ENCODE measurements around the gene REG4.

Gene REG4

GRCh38 chr1:119779869-119780356, 31.3 kb downstream of the REG4 start:
- no peak for DNase-seq (ENCODE audit: low spot score)

GRCh38 chr1:119778886-119779560, 32.2 kb downstream of the REG4 start:
- no peak for DNase-seq (ENCODE audit: low spot score)

- no peak for DNase-seq (ENCODE audit: low spot score)
These were observed 32.9 kb downstream of the REG4 start for GRCh38 chr1:119778359-119778758.

- DNase-seq (ENCODE audit: low spot score) = no peak
These were observed 36.3 kb downstream of the REG4 start for GRCh38 chr1:119774746-119775490.

- no peak for DNase-seq (ENCODE audit: low spot score)
These were observed 37.5 kb downstream of the REG4 start for GRCh38 chr1:119773711-119774241.

- DNase-seq (ENCODE audit: low spot score) = no peak
These were observed 39.0 kb downstream of the REG4 start for GRCh38 chr1:119772298-119772697.

- DNase-seq (ENCODE audit: low spot score) = no peak
These were observed 39.5 kb downstream of the REG4 start for GRCh38 chr1:119771770-119772169.

- DNase-seq (ENCODE audit: low spot score) = no peak
These were observed 40.2 kb downstream of the REG4 start for GRCh38 chr1:119771016-119771415.

- DNase-seq (ENCODE audit: low spot score) = no peak
These were observed 42.5 kb downstream of the REG4 start, which contains the start of gene HMGCS2 for GRCh38 chr1:119768778-119769177. Gene HMGCS2 (minus strand): TSS chr1:119768905. CDS start chr1:119768844, 61 bp downstream.

GRCh38 chr1:119767486-119767885, 43.8 kb downstream of the REG4 start:
- DNase-seq (ENCODE audit: low spot score) = no peak

- no peak for DNase-seq (ENCODE audit: low spot score)
These were observed 44.9 kb downstream of the REG4 start for GRCh38 chr1:119766374-119766794.

- no peak for DNase-seq (ENCODE audit: low spot score)
These were observed 47.0 kb downstream of the REG4 start for GRCh38 chr1:119764220-119764619.

DNA sequence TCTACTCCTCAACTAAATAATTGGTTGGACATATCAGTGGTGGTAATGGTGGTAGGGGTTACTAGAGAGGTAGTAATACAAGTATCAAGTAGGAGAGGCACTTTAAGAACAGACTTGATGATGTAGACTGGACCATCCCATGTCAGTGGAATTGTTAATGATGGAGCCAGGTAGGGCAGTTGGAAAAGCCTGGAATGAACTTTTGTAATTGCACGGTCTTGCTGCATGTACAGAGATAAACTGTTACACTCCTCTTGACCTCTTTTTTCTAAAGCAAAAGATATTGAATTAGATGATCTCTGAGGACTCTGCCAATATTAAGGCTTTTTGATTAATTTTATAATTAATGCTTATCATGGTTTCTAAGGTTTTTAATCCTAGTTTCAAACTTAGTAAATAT, 48.3 kb downstream of the REG4 start:
- DNase-seq (ENCODE audit: low spot score) = no peak

DNA sequence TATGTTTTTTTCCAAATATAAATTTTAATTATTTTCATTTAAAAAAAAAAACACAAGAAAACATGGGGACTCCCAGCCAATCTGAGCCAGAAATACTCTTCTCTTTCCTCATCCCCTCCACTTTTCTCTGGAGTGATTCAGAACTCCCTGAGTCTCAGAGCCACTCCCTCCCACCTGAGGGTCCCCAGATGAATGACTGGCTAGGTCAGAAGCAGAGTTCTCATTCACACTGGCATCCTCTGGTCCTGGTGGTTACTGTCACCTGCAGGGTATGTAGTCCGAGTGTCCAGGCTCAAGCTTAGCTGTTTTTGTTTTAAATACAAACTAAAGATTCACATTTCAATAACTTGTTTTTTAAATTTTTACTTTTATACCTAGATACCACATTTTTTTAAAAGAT, 48.9 kb downstream of the REG4 start:
- no peak for DNase-seq (ENCODE audit: low spot score)

DNA sequence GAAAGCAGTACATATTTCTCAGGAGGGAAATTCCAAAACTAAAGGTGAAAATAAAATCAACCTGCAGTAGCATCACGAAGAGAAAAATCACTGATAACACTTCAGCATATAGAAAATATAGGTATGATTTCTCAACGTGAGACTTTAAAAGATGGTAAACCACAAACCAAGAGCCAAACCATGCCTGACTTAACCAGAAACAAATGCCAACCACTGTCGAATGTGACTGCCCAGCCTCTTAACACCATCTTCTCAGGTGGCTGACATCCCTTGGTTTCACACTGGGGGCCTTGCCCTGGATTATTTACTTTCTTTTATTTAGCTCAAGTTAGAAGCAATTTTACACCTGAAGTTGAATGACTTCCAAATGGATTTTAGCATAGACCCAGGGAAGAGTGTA, 52.7 kb downstream of the REG4 start:
- DNase-seq (ENCODE audit: low spot score) = peak; percentile 34

GRCh38 chr1:119752592-119752991, 58.7 kb downstream of the REG4 start:
- DNase-seq (ENCODE audit: low spot score) = no peak

DNA sequence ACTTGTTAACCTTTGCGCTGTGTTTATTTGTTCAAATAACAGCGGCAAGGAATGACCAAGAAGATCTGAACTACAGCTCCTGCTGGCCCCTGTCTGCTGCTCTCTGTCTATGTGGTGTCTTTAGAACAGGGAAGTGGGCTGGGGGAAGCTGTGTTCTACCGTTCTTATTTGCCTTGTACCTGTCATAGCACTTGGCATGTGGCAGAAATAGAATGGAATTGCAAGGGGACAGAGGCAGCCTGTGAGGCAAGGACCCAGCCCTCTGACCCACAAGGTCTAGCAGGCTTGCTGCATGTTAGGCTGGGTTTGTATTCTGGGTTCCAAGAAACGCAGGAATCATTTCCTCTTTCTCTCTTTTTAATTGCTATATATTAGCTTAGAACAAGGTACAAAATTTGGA, 63.2 kb downstream of the REG4 start:
- no peak for DNase-seq (ENCODE audit: low spot score)

GRCh38 chr1:119747451-119747850, 63.8 kb downstream of the REG4 start:
- DNase-seq (ENCODE audit: low spot score) = no peak

GRCh38 chr1:119745034-119745433, 66.2 kb downstream of the REG4 start:
- no peak for DNase-seq (ENCODE audit: low spot score)

DNA sequence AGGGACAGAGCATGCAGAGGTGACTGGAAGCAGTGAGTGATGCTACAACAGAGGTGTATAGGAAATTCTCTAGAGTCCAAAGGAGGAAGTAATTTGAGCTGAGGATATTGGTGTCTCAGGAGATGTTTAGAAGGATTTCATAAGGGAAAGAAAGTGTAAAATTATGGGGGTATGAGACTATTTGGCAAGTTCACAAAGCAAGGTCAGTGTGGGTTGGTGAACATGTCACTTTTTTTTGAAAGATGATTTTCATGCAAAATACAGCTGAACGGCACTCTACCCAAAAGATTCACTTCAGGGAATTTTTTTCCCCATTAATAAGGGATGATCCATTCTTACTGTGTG, 66.7 kb downstream of the REG4 start:
- DNase-seq (ENCODE audit: low spot score) = no peak
